HG02763 (cell line): ENCODE measurements around the gene P3H2.

Experiments
- ATAC-seq: cut with Tn5 transposase; IDR thresholded peaks from one replicate; pipeline ENCODE4 v1.9.1; 2021; ENCODE audit warnings: mild to moderate bottlenecking, moderate library complexity; ENCODE audit not compliant: unreplicated experiment

P3H2 gene

DNA sequence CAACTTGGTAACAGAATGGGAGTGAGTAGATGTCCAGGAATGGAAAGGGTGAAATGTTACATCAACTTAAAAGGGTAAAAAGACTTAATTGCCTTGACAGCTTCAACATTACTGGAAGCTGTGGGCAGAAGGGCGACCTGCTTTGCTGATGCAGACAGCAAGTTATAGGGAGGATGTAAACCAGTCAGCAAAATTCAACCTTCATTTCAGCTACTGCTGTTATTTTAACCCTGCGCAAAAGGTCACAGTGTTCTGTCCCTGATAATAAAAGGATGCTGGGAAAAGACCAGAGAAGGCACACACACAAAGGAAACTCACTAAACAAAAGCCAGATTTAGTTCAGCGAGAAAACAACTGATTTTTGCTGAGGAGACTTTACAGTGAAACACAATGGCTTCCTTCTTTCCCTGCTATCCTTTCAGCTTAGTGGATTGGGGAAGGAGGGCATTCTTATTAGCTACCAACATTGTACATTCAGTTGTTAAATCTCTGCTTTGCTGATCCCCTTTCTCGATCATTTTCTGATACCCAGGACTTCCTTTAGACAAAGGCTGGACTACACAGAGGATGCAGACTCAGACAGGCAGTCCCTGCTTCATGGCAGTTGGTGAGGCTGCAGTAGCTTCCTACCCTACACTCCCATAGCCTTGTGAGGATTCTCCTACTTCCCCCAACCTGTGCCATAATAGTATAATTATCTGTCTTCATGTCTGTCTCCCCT, 62.0 kb downstream of the P3H2 start:
- ATAC-seq: no peak

DNA sequence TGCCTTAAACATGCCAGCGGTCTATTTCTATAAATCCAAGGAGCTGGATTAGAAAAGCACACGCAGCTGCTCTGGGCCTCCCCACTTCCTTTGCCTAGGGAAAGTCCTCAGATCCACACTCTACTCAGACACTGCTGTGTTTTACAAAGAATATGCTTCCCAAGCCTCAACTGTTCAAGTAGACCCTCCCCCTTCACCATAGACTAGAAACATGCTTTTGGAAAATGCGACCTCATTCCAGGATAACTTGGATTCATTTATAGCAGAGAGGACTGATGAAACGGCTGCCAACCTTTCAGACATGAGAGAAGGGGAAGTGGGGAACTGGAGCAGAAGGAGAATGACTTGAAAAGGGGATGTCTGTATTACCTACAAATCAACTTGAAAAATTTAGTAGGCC, 64.0 kb downstream of the P3H2 start:
- no peak for ATAC-seq

DNA sequence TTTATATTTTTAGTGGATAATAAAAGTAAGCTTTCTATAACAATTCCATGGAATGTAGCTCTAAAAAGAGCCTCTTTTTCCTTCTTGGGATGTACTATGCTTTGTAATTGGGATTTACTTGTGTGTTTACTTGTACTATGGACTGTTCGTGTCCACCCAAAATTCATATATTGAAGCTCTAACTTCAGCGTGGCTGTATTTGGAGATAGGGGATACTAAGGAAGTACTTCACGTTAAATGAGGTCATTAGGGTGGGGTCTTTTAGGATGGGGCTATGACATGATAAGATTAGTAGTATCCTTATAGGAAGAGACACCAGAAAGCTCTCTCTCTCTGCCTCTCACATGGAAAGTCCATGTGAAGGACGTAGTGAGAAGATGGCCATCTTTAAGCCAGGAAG, 64.9 kb downstream of the P3H2 start:
- ATAC-seq: no peak

DNA sequence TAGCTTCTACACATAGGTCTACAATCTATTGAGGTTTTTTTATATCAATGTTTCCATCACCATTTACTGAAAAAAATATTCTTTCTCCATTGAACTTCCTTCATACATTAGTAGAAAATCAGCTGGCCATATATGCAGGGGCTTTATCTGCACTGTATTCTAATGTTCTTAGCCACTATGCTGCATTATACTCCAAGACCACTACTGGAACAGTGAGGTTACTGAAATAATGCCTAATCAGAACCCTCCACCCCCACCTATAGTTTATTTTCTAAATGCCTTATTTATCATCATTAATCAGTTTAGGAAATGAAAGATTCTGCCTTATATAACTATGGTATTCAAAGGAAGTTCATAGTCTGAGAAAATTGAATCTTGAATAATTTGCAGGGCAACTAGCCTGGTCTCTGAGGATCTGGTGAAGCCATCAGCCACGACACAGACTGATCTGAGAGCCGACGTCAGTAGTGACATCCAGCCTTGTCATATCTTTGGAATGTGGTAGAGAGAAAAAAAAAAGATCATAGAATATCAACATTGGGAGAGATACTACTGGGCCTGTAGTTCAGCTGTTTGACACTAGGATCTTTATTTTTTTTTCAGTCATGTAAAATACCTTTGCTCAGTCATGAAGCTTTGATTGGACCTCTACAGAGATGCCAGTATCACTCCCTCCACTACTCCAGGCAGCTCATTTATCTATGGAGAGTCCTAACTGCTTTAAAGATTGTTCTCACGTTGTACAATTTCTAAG, 66.6 kb downstream of the P3H2 start:
- ATAC-seq: no peak

DNA sequence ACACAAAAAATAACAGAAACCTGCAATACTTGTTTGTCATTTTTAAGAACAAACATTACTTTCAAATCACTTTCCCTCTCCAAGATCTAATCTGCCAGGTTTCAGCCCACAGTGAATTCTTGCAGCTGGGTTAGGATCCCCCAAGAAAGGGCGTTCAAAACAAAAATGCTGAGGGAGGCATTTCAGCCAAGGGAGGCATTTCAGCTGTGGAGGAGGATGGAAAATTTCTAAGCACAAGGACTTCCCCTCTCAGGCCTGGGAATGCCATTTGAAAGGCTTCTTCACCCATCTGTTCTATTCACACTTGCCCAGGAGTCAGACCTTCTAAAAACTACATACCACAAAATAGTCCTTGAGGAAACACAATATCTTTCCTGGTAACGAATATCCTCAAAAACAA, 69.1 kb downstream of the P3H2 start:
- no peak for ATAC-seq

DNA sequence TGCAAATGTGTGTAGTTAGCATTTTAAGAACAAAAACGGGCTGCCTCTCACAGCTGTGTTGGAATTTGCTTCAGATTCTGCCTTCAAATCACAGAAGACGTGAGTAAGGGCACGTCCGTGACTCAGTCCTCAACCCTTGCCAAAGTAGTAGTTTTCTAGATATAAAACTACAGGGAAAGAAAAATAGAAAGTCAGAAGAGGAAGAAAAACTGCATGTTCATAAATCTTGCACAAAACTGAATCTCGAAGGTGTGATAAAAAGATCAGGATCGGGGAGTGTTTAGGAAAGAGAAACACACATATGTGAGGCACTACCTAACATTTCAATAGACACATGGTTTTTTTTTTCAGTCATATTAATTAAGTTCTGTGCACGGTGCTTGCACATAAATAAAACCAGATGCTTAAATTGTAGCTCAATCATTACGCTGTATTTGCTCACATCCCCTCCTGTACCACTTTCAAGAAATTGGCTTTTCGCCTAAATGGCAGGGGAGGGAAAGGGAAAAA, 71.7 kb downstream of the P3H2 start:
- no peak for ATAC-seq

DNA sequence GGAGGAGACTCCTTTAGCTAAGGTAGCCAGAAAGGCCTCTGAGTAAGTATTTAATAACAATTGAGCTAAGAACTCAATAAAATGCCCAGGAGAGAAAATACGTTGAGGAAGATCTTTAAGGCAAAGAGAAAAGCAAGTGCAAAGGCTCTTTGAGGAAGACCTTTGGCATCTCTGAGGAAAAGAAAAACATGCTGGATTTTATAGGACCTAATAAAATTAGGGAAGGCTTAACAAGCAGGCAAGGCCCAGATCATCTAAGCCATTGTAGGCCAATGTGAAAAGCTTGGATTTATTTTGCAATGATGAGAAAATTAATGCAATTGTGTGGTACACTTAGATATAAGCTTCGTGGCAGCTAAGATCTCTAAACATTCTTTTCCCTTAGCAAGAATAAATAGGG, 75.7 kb downstream of the P3H2 start:
- no peak for ATAC-seq

DNA sequence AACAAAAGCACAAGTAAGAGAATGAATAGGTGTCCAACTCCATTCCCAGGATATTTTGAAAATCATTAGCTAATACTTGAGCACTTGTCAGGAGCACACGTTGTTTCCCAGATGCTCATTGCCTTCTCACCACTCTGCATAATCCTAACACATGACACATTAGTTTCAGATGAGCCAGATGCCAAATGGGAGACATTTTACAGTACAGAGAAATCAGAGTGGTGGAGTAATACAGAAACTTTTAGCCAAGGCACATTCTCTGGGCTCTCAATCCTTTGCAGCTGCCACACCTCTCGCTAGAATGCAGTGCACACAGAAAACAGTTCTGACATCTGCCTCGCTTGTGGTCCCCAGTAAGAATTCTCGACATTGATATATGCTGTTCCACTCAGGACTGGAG, 76.6 kb downstream of the P3H2 start:
- no peak for ATAC-seq

DNA sequence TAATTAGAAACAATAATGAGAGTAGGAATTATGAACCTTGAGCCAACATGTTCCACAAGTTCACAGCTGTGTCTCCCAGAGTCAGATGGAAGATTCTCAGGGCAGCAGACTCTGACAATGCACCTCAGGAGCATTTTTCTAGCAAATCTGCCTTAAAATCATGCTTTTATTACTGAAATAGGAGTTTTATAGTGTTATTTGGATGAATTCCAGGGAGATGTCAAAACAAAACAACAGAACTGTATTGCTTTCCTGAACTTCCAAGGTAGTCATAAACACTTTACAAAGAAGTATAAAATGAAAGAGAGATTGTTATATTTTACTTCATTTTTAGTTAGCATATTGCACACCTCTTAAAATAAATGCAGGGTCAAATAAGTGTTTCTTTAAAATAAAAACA, 77.0 kb downstream of the P3H2 start:
- no peak for ATAC-seq

DNA sequence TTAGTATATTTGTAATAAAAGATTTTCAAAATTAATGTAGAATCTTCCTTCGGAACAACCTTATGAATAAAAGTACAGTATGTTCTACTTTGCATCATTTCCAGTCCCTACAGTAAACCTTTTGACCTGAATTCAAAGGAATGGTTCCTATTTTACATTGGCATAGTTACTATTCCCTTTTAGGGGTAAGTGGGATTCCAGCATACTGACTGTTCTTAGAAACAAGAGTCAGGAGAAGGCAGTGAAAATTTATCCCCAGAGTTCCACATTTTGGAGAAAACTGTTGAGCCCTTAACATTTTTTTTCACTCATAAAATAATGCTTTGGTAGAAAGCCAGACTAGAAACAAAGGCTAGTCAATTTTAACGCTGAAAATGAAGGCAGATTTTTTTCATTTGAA, 78.1 kb downstream of the P3H2 start:
- no peak for ATAC-seq

DNA sequence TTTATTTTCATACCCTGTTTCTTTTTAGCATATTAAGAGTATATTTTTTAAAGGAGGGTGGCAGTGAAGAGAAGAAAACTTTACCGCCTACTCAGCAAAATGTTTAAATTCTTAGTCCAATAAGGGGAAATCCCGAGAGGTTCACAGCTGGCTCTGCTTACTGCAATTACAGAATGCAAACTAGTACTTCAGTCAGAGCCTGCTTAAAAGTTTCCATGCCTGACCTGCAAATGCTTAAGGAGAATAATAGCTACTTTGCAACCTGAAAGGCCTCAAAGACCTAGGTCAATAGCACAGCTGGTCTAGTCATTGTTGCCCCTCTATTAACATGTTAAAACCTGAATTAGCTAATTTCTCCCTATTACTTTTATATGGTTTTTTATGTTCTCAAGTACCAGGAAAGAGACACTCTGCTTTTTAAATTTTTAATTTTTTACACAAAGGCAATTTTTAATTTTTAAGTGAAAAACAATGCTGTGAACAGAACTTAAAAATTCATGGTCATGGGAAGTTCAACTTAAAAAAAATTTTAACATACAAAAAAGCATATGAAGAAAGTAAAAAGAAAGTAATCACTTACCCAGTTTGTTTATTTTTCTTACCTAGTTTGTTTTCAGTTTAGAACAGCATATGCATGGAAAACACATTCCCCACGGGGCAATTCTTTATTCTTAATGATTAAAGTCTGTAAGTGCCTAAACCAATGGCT, 79.2 kb downstream of the P3H2 start:
- no peak for ATAC-seq

DNA sequence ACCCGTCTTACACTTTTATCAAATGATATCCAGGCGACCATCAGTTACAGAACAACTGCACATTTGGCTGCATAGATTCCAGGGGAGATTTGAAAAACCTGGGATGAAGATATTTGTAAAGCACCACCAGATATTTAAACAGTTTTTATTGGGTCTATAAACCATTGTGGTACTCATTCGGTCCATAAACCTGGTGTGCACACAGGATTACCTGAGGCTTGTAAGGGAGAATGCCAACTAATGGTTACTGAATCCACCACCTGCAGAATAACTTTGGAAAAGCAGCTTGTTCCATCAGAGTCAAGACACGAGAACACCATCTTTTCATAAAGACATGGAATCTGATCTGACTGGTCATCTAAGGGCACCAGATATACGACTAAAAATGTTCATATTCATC, 80.6 kb downstream of the P3H2 start:
- ATAC-seq: no peak

DNA sequence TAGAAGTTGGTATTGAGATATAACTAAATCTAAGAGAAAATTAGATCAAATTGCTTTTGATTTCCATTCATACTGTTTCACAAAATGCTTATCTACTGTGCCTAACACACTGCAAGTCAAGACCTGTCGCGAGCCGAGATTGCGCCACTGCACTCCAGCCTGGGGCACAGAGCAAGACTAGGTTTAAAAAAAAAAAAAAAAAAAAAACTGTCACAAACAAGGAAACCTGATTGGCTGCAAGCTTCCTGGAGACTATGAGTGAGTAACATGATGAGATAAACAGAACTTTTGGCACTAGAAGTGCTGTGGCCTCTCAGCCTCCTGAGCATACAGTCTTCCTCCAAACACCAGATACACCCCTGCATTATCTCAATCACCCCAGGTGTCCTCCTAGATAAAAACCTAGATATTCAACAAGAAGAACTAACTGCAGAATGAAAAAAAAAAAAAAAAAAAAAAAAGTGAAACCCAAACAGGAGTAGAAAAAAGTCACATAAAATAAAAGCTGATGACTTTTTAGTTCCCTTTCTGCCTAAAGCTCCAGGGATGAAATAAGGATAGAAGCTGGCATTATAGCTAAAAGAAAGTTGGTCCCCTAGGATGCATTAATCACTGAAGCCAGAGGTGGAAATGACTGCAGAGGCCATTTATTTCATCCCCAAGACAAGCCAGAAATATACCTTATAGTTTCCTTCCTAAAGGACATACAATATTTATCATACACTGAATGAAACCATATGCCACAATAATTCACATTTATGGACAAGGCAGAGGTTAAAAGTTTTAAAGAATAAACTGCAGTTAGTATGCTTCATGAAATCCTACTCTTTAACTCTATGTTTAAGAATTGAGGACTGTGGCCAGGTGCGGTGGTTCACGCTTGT, 82.4 kb downstream of the P3H2 start:
- no peak for ATAC-seq

DNA sequence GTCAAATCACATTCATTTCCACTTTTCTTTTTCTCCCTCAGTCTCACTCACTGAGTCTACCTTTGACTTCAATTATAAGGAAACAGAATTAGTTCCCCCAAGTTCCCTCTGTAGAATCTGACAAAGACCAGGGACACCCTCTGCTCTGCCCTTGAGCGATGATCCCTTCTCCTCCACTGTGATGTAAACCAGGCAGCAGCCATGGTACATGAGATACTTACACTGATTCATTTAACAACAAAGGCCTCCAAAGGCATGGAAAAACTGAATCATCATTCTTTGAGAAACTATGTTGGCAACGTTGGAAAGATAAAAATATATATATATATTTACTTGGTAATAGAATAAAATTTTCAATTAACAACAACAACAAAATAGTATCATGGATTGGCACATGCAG, 84.1 kb downstream of the P3H2 start:
- no peak for ATAC-seq

DNA sequence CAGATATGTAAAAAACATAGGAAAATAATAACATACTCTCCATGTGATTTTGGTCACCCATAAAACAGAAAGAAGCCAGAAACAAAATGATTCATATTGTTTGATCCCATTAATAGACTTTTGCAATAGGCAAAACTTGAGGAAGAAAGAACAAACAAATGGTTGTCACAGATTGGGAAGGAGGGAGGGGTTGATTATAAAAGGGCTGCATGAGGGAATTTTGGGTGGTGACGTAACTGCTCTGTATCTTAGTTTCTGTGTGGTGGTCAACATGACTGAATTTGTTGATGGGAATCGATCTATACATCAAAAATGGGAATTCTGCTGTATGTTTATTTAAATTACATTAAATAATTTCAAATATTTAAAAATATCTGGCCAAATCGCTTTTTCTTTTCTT, 86.3 kb downstream of the P3H2 start:
- no peak for ATAC-seq

DNA sequence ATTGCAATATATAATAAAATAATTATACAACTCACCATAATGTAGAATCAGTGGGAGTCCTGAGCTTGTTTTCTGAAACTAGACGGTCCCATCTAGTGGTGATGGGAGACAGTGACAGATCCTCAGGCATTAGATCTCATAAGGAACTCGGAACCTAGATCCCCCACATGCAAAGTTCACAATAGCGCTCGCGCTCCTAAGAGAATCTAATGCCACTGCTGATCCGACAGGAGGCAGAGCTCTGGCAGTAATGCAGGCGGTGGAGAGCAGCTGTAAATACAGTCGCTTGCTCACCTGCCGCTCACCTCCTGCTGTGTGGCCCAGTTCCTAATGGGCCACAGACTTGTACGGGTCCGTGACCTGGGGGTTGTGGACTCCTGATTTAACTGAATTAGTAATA, 87.8 kb downstream of the P3H2 start:
- ATAC-seq: no peak

DNA sequence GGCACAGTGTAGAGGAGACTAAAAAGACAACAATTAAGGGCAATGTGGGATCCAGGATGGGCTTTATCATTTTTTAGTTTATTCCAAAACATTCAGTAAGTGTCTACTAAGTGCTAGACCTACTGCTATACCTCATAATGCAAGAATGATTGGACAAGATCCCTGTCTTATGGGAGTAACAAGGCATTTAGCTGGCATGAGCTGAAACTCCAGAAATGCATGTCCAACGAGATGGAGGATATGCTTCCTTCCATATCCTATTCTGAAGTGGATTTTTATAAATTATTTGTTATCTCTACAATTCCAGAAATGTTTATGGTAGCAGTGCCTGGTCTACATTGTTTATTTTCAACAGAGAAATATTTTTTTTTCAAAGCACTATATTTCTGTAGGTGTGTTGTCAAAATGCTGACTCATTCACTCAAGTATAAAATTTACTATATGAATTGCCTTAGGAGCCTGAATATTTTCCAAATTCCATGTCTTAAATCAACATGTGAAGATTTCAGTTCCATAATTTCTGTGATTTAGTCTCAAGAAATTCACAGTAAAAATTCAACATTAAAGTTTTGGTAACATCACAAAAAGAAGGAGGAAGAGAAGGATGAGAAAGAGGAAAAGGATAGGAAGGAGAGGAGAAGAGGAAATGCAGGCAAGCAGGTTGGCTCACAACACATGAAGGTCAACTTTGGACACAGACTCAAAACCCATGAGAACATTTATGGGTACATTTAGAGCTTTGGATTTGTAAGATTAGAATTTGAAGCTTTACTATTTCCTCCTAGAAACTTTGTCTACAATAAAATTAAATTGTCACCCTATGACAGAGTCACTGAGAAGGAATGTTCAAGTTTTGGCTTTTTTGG, 88.6 kb downstream of the P3H2 start:
- no peak for ATAC-seq

DNA sequence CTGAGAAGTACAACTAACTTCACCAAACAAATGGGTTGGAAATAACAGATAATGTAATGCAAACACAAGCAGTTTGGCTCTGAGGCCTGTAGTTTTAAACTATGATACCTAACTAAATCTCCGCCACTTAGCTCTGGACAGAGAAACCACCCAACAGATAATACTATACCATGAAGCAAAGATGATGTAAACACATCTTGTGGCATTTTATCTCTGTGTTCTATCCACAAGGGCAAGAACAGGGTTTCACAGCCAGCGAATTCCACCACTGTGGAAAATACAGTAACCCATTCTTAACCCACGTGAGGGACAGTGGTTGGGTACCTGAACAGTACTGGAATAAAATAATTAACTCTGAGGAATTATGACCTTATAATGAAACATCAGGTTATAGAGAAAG, 93.6 kb downstream of the P3H2 start:
- no peak for ATAC-seq

DNA sequence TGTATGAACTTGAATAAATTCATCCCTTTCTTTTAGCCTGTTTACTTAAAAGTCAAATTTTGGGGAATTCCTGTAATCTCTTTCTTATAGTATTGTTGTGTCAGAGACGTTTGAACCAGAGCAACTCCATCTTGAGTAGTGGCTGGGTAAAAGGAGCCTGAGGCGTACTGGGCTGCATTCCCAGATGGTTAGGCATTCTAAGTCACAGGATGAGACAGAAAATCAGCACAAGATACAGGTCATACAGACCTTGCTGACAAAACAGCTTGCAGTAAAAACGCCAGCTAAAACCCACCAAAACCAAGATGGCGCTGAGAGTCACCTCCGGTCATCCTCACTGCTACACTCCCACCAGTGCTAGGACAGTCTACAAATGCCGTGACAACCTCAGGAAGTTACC, 94.5 kb downstream of the P3H2 start:
- no peak for ATAC-seq

DNA sequence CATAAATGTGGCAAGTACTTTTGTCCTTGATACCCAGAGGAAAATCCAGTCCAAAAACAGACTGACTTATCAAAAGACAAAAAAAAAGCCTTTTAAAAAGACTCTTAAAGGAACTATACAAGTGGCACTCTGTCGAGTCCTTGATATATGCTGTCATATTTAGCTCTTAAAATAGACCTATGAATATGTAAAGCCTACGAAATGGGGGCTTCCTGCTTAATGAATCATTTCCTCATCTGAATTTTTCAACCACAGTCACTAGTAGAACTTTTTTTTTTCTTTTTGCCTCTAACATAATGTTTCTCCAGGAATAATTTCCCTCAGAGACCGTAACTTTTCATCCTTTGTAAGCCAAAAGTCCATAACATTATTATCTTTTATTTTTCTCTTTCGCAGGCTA, 95.8 kb downstream of the P3H2 start:
- ATAC-seq: no peak
